Ishikawa (cell line): ENCODE measurements around the gene STIMATE.

Experiments
- CEBPB ChIP-seq: IDR thresholded peaks from 2 replicates; pipeline ENCODE4 v1.6.1; 2012
- EGR1 ChIP-seq: IDR thresholded peaks from 2 replicates; pipeline ENCODE4 v1.6.1; 2012
- EP300 ChIP-seq: IDR thresholded peaks from 2 replicates; pipeline ENCODE4 v1.6.1; 2012; ENCODE audit warnings: borderline replicate concordance
- MAX ChIP-seq: IDR thresholded peaks from 2 replicates; pipeline ENCODE4 v1.6.1; 2012
- RAD21 ChIP-seq: IDR thresholded peaks from 2 replicates; pipeline ENCODE4 v1.6.1; 2012; ENCODE audit warnings: low read depth
- REST ChIP-seq: IDR thresholded peaks from 2 replicates; pipeline ENCODE4 v1.6.1; 2012; ENCODE audit warnings: low read depth, mild to moderate bottlenecking
- TAF1 ChIP-seq: IDR thresholded peaks from 2 replicates; pipeline ENCODE4 v1.6.1; 2012; ENCODE audit warnings: low read depth, mild to moderate bottlenecking
- USF1 ChIP-seq: IDR thresholded peaks from 2 replicates; pipeline ENCODE4 v1.6.1; 2012
- YY1 ChIP-seq: IDR thresholded peaks from 2 replicates; pipeline ENCODE4 v1.6.1; 2012; ENCODE audit warnings: low read depth

- TF ChIP-seq YY1 (no peak), REST (no peak), TAF1 (no peak), MAX (no peak), EP300 (no peak), USF1 (no peak), RAD21 (no peak), CEBPB (no peak), EGR1 (no peak)
Measured at GRCh38 chr3:52880474-52880873, 16.9 kb downstream of the STIMATE start.
